Cardiac muscle cell (in vitro differentiated cells and primary cell): ENCODE data around the gene PIEZO2. TPM values are rescaled to one million over a fixed set of nuclear protein-coding genes. Genes with fewer than 3 reads are reported as not detected.

Experiments
- DNase-seq, 2 donors: peaks; one replicate each; pipeline versions ENCODE4 v3.0.0 to v3.0.0-alpha.2; 2010 to 2017; ENCODE audit warnings: low read depth in 1 of 2, low spot score in 1 of 2
- H3K27ac ChIP-seq: fragments of 200-600 bp; sonication (generic); 2 replicates; pipeline ENCODE4 v1.5.1; 2016
- H3K27me3 ChIP-seq: fragments of 200-600 bp; sonication (generic); 2 replicates; pipeline ENCODE4 v1.6.0; 2016; ENCODE audit warnings: control low read depth
- H3K36me3 ChIP-seq: fragments of 200-600 bp; sonication (generic); 2 replicates; pipeline ENCODE4 v1.5.1; 2016; ENCODE audit warnings: control low read depth
- H3K4me1 ChIP-seq: fragments of 200-600 bp; sonication (generic); 2 replicates; pipeline ENCODE4 v1.8.1; 2017; ENCODE audit warnings: low read depth, mild to moderate bottlenecking, mixed run types
- H3K4me3 ChIP-seq: fragments of 200-600 bp; sonication (generic); 2 replicates; pipeline ENCODE4 v1.5.1; 2016; ENCODE audit warnings: mild to moderate bottlenecking
- H3K9me3 ChIP-seq: fragments of 200-600 bp; sonication (generic); 2 replicates; pipeline ENCODE4 v1.5.1; 2017; ENCODE audit warnings: low read depth, mild to moderate bottlenecking, control low read depth
- CTCF ChIP-seq: IDR thresholded peaks from 2 replicates; pipeline ENCODE4 v1.5.1; 2012; ENCODE audit warnings: low read depth, mild to moderate bottlenecking, low read length
- polyA plus RNA-seq: library from polyadenylated mRNA; unstranded; fragments of >200 nt; fragmentation: Nextera tagmentation; extraction: Ambion mirVana; gene quantifications from 2 replicates; pipeline ENCODE4 v1.2.1, GENCODE V29; 2016
- total RNA-seq: library from RNA; depleted of rRNA; stranded (reverse); fragments of >200 nt; gene quantifications from 2 replicates; pipeline ENCODE4 v1.2.3, GENCODE V29; 2016

PIEZO2 gene
- total and polyA plus RNA-seq, 2 experiments from 2014 or later, result 0.04 to 0.69 TPM

- no peak for TF ChIP-seq CTCF
- Histone ChIP-seq H3K4me1 (no peaks in the 10 kb centered on the region), H3K36me3 (no peaks in the 10 kb centered on the region), H3K27ac (no peak overlapping the region), H3K4me3 (no peak overlapping the region), H3K9me3 (no peaks in the 10 kb centered on the region), H3K27me3 (no peaks in the 10 kb centered on the region)
- DNase-seq, result no peak
Measured at GRCh38 chr18:10877987-10878386, 271.4 kb downstream of the PIEZO2 start.

- Histone ChIP-seq H3K4me1 (no peaks in the 10 kb centered on the region), H3K27ac (no peak overlapping the region), H3K27me3 (no peaks in the 10 kb centered on the region), H3K4me3 (no peak overlapping the region), H3K36me3 (no peaks in the 10 kb centered on the region), H3K9me3 (no peaks in the 10 kb centered on the region)
- no peak for TF ChIP-seq CTCF
- DNase-seq, result no peak
Measured at GRCh38 chr18:10875811-10876210, 273.6 kb downstream of the PIEZO2 start.

GRCh38 chr18:10872304-10872703 lies 277.1 kb downstream of the PIEZO2 start:
- no peaks in the 10 kb centered on the region for H3K36me3 ChIP-seq
- no peaks in the 10 kb centered on the region for H3K9me3 ChIP-seq
- no peaks in the 10 kb centered on the region for H3K27me3 ChIP-seq
- no peak overlapping the region for H3K4me3 ChIP-seq
- H3K27ac ChIP-seq, result no peak overlapping the region
- DNase-seq, result peak in 1 of 2 donors; percentile 32
- H3K4me1 ChIP-seq, result no peaks in the 10 kb centered on the region
- TF ChIP-seq CTCF, result no peak

- no peaks in the 10 kb centered on the region for H3K27me3 ChIP-seq
- H3K4me3 ChIP-seq, result no peak overlapping the region
- no peaks in the 10 kb centered on the region for H3K36me3 ChIP-seq
- no peak overlapping the region for H3K27ac ChIP-seq
- no peak for DNase-seq
- TF ChIP-seq CTCF, result no peak
- no peaks in the 10 kb centered on the region for H3K9me3 ChIP-seq
- H3K4me1 ChIP-seq, result no peaks in the 10 kb centered on the region
Measured at GRCh38 chr18:10864722-10865121, 284.6 kb downstream of the PIEZO2 start.

GRCh38 chr18:10863026-10863425 lies 286.3 kb downstream of the PIEZO2 start:
- Histone ChIP-seq H3K36me3 (no peaks in the 10 kb centered on the region), H3K27ac (no peak overlapping the region), H3K27me3 (no peaks in the 10 kb centered on the region), H3K4me1 (no peaks in the 10 kb centered on the region), H3K9me3 (no peaks in the 10 kb centered on the region), H3K4me3 (no peak overlapping the region)
- TF ChIP-seq CTCF, result no peak
- DNase-seq, result no peak

GRCh38 chr18:10860928-10861327 lies 288.4 kb downstream of the PIEZO2 start:
- no peak for TF ChIP-seq CTCF
- Histone ChIP-seq H3K9me3 (no peaks in the 10 kb centered on the region), H3K27ac (no peak overlapping the region), H3K4me3 (no peak overlapping the region), H3K36me3 (no peaks in the 10 kb centered on the region), H3K4me1 (no peaks in the 10 kb centered on the region), H3K27me3 (no peaks in the 10 kb centered on the region)
- DNase-seq, result no peak
